HepG2 (cell line): ENCODE results near the gene NOS1. TPM values are rescaled to one million over a fixed set of nuclear protein-coding genes. Genes with fewer than 3 reads are reported as not detected.
A peak's percentile ranks its signal among the peaks of the same experiment; 100 is the strongest.

Experiments used
- GATAD1 ChIP-seq: IDR thresholded peaks from 2 replicates; pipeline ENCODE4 v1.6.1; 2016; ENCODE audit warnings: missing genetic modification reagents, missing compliant biosample characterization
- HHEX ChIP-seq: IDR thresholded peaks from 2 replicates; pipeline ENCODE4 v1.6.1; 2016; ENCODE audit warnings: control low read depth
- IRF9 ChIP-seq: sonication (generic); formaldehyde crosslinking; IDR thresholded peaks from 2 replicates; pipeline ENCODE4 v1.8.0; 2022; ENCODE audit warnings: missing genetic modification reagents, mild to moderate bottlenecking, borderline replicate concordance
- KMT2A ChIP-seq: sonication (generic); formaldehyde crosslinking; IDR thresholded peaks from 2 replicates; pipeline ENCODE4 v1.4.0; 2020; ENCODE audit warnings: missing genetic modification reagents
- MXD4 ChIP-seq: IDR thresholded peaks from 2 replicates; pipeline ENCODE4 v1.6.1; 2016; ENCODE audit warnings: mild to moderate bottlenecking, missing biosample characterization, missing genetic modification reagents
- NR2F6 ChIP-seq, 2 experiments: IDR thresholded peaks; 2 replicates each; pipeline ENCODE4 v1.6.1; 2016; ENCODE audit warnings: antibody characterized with exemption in 1 of 2, mild to moderate bottlenecking in 1 of 2
- POLR2A ChIP-seq, 2 experiments: IDR thresholded peaks; 2 replicates each; pipeline ENCODE4 v1.6.1; 2011; ENCODE audit warnings: low read depth in 2 of 2, low read length in 2 of 2, mild to moderate bottlenecking in 1 of 2, moderate library complexity in 1 of 2; ENCODE audit not compliant: insufficient read depth in 1 of 2
- SOX6 ChIP-seq, 2 experiments: fragments of 450-650 bp in 1 of 2; sonication (generic) in 1 of 2; formaldehyde crosslinking in 1 of 2; IDR thresholded peaks; 2 replicates each; pipeline versions ENCODE4 v1.4.0 to v1.6.1; 2017 to 2020; ENCODE audit warnings: antibody characterized with exemption in 1 of 2, mild to moderate bottlenecking in 1 of 2, missing genetic modification reagents in 1 of 2
- SP4 ChIP-seq: sonication (generic); formaldehyde crosslinking; IDR thresholded peaks from 2 replicates; pipeline ENCODE4 v1.8.1; 2023; ENCODE audit warnings: mild to moderate bottlenecking, missing genetic modification reagents
- SRY ChIP-seq: sonication (generic); formaldehyde crosslinking; IDR thresholded peaks from 2 replicates; pipeline ENCODE4 v1.8.0; 2022; ENCODE audit warnings: mild to moderate bottlenecking, missing genetic modification reagents
- THAP11 ChIP-seq: IDR thresholded peaks from 2 replicates; pipeline ENCODE4 v1.6.1; 2016; ENCODE audit warnings: missing biosample characterization, missing genetic modification reagents
- WIZ ChIP-seq: sonication (generic); formaldehyde crosslinking; IDR thresholded peaks from 2 replicates; pipeline ENCODE4 v1.5.1; 2020; ENCODE audit warnings: mild to moderate bottlenecking, missing genetic modification reagents
- ZFY ChIP-seq: sonication (generic); formaldehyde crosslinking; IDR thresholded peaks from 2 replicates; pipeline ENCODE4 v1.4.0; 2020; ENCODE audit warnings: missing genetic modification reagents
- ZMYM4 ChIP-seq: sonication (generic); formaldehyde crosslinking; IDR thresholded peaks from 2 replicates; pipeline ENCODE4 v1.8.1; 2023; ENCODE audit warnings: mild to moderate bottlenecking, missing genetic modification reagents
- ZNF138 ChIP-seq: sonication (generic); formaldehyde crosslinking; IDR thresholded peaks from 2 replicates; pipeline ENCODE4 v1.5.0; 2020; ENCODE audit warnings: mild to moderate bottlenecking, low read depth, missing genetic modification reagents
- ZNF280B ChIP-seq: sonication (generic); formaldehyde crosslinking; IDR thresholded peaks from 2 replicates; pipeline ENCODE4 v1.5.0; 2020; ENCODE audit warnings: missing genetic modification reagents, mild to moderate bottlenecking, borderline replicate concordance
- ZNF546 ChIP-seq: sonication (generic); formaldehyde crosslinking; conservative IDR thresholded peaks from 2 replicates; pipeline ENCODE4 v1.8.1; 2023; ENCODE audit warnings: mild to moderate bottlenecking, missing genetic modification reagents
- ZNF639 ChIP-seq: conservative IDR thresholded peaks from 2 replicates; pipeline ENCODE4 v1.6.1; 2018; ENCODE audit warnings: missing genetic modification reagents
- ZNF710 ChIP-seq: sonication (generic); formaldehyde crosslinking; IDR thresholded peaks from 2 replicates; pipeline ENCODE4 v1.5.0; 2020; ENCODE audit warnings: mild to moderate bottlenecking, missing genetic modification reagents, borderline replicate concordance
- ZNF777 ChIP-seq: sonication (generic); formaldehyde crosslinking; IDR thresholded peaks from 2 replicates; pipeline ENCODE4 v1.4.0; 2020; ENCODE audit warnings: missing genetic modification reagents
- ZNF792 ChIP-seq: IDR thresholded peaks from 2 replicates; pipeline ENCODE4 v1.6.1; 2016
- ZSCAN29 ChIP-seq: sonication (generic); formaldehyde crosslinking; conservative IDR thresholded peaks from 2 replicates; pipeline ENCODE4 v1.4.0; 2020; ENCODE audit warnings: mild to moderate bottlenecking, missing genetic modification reagents
- polyA plus RNA-seq, 8 experiments: library from polyadenylated mRNA; depleted of rRNA in 3 of 8; stranded (reverse) in 7 of 8; unstranded in 1 of 8; fragments of >200 nt; fragmentation: Illumina TruSeq in 4 of 8; extraction: Trizol in 4 of 8; gene quantifications; 2 replicates each; pipeline versions ENCODE4 v1.2.1 to v1.2.3, GENCODE V29; 2011 to 2016; ENCODE audit warnings: low read depth in 4 of 8, missing spikeins in 1 of 8, mixed read lengths in 1 of 8; ENCODE audit not compliant: insufficient read depth in 1 of 8
- total RNA-seq, 5 experiments: library from RNA; depleted of rRNA; stranded (reverse); fragments of >200 nt; fragmentation: Illumina TruSeq; extraction: Trizol; gene quantifications; 2 replicates each; pipeline ENCODE4 v1.2.3, GENCODE V29; 2016; ENCODE audit warnings: low read depth in 1 of 5
- TF ChIP-seq, protein P1 (sequence below): IDR thresholded peaks from 2 replicates; pipeline ENCODE4 v1.6.1; 2018; ENCODE audit warnings: missing genetic modification reagents, mild to moderate bottlenecking, missing compliant biosample characterization

The NOS1 gene
- total and polyA plus RNA-seq, 2 of the 13 experiments (the other 11 are each of a cell fraction or from before 2014, with no cell fraction given), result not detected

DNA sequence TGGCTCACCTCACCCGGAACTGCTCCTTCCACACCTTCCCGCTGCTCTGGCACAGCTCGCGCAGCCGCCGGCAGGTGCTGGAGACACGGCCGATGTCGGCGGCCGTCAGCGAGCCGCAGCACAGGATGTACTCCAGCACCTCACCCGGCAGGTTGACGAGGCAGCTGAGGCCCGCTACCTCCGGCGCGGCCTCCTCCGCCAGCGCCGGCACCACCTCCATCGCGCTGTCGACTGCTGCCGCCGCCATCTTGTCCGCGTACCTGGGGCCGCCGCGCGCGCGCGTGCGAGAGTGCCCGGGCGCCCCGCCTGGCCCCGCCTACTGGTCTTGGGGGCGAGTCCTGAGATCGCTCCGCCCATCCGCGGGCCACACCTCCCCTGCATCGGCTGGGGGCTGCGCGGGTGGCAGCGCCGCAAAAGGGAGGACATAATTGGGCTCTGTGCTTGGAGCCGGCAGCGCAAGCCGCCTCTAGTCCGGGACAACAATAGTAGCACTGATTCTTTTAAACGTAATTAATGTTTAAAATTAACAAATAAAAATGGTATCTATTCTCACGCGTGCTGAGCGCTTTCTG, 171.1 kb downstream of the NOS1 start, which contains the start of gene FBXO21 (continued):
- TF ChIP-seq SRY (CRISPR knock-in tag) (peak; percentile 49; the same call in 1 of the 2 replicates), ZFY (CRISPR knock-in tag) (peak; percentile 97), SP4 (CRISPR knock-in tag) (peak; percentile 83), NR2F6 (IDR thresholded peaks at IDR 0.05) (no peak), NR2F6 (CRISPR knock-in tag; IDR thresholded peaks at IDR 0.05) (0 out of 2 replicates have a peak, but pooled peaks have one; percentile 8), ZNF639 (no peak), ZNF280B (CRISPR knock-in tag) (no peak), ZNF138 (CRISPR knock-in tag) (peak; percentile 43; the same call in 1 of the 2 replicates), GATAD1 (CRISPR knock-in tag) (0 out of 2 replicates have a peak, but pooled peaks have one; percentile 21), ZNF792 (CRISPR knock-in tag) (peak; percentile 57; the same call in 1 of the 2 replicates), HHEX (CRISPR knock-in tag) (no peak), ZMYM4 (CRISPR knock-in tag) (peak; percentile 54; the same call in 1 of the 2 replicates), POLR2A (IDR thresholded peaks at IDR 0.05; ENCODE audit: insufficient read depth in 1 of 2, low read depth in 2 of 2, low read length in 2 of 2) (peak; percentile 87 to 96), KMT2A (CRISPR knock-in tag) (peak; percentile 50), ZNF546 (no peak), MXD4 (CRISPR knock-in tag) (peak; percentile 62; the same call in 1 of the 2 replicates), ZNF710 (CRISPR knock-in tag) (0 out of 2 replicates have a peak, but pooled peaks have one; percentile 53), ZSCAN29 (CRISPR knock-in tag) (0 out of 2 replicates have a peak, but pooled peaks have one; percentile 31), WIZ (CRISPR knock-in tag) (peak; percentile 67; the same call in 1 of the 2 replicates), THAP11 (CRISPR knock-in tag) (peak; percentile 44; the same call in 1 of the 2 replicates), SOX6 (IDR thresholded peaks at IDR 0.05) (no peak), SOX6 (CRISPR knock-in tag; IDR thresholded peaks at IDR 0.05) (no peak), IRF9 (CRISPR knock-in tag) (0 out of 2 replicates have a peak, but pooled peaks have one; percentile 47), ZNF777 (CRISPR knock-in tag) (peak; percentile 39; the same call in 1 of the 2 replicates)
- TF ChIP-seq, protein P1, sequence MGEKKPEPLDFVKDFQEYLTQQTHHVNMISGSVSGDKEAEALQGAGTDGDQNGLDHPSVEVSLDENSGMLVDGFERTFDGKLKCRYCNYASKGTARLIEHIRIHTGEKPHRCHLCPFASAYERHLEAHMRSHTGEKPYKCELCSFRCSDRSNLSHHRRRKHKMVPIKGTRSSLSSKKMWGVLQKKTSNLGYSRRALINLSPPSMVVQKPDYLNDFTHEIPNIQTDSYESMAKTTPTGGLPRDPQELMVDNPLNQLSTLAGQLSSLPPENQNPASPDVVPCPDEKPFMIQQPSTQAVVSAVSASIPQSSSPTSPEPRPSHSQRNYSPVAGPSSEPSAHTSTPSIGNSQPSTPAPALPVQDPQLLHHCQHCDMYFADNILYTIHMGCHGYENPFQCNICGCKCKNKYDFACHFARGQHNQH (CRISPR knock-in tag), result no peak
